ENCODE results near the gene LETMD1. TPM values are rescaled to one million over a fixed set of nuclear protein-coding genes. Genes with fewer than 3 reads are reported as not detected.
A peak's percentile ranks its signal among the peaks of the same experiment; 100 is the strongest.

LETMD1 gene
- total and polyA plus RNA-seq, 2 of the 13 experiments (the other 11 are each of a cell fraction or from before 2014, with no cell fraction given) = 43.3 to 87.7 TPM

- TF ChIP-seq WIZ (CRISPR knock-in tag; IDR thresholded peaks at IDR 0.05) (no peak; the same call in 1 of the 2 replicates), GATAD2A (CRISPR knock-in tag; IDR thresholded peaks at IDR 0.05) (0 out of 2 replicates have a peak, but pooled peaks have one; percentile 26), ATF2 (CRISPR knock-in tag; IDR thresholded peaks at IDR 0.05) (peak; percentile 68; the same call in 1 of the 2 replicates), MTERF4 (CRISPR knock-in tag; IDR thresholded peaks at IDR 0.05) (peak; percentile 47; the same call in 1 of the 2 replicates), ZNF407 (CRISPR knock-in tag; IDR thresholded peaks at IDR 0.05; ENCODE audit: not compliant biosample characterization) (peak; percentile 38), CREBL2 (CRISPR knock-in tag; IDR thresholded peaks at IDR 0.05; ENCODE audit: borderline replicate concordance) (no peak), SRSF9 (IDR thresholded peaks at IDR 0.05; ENCODE audit: borderline replicate concordance, insufficient read depth, low read depth, low read length, poor library complexity, severe bottlenecking) (no peak), ZNF562 (CRISPR knock-in tag; IDR thresholded peaks at IDR 0.05; ENCODE audit: borderline replicate concordance) (no peak), ZNF354B (CRISPR knock-in tag; IDR thresholded peaks at IDR 0.05) (no peak), HDAC1 (CRISPR knock-in tag; IDR thresholded peaks at IDR 0.05) (peak; percentile 76), CBX5 (CRISPR knock-in tag; IDR thresholded peaks at IDR 0.05; ENCODE audit: borderline replicate concordance) (no peak), ZUFSP (CRISPR knock-in tag; IDR thresholded peaks at IDR 0.05; ENCODE audit: borderline replicate concordance) (no peak)
These were observed 35.2 kb downstream of the LETMD1 start, which contains the start of gene CSRNP2 (continued) for GRCh38 chr12:51083126-51083833.
